SK-N-SH (cell line): ENCODE measurements around the gene SHH. TPM values are rescaled to one million over a fixed set of nuclear protein-coding genes. Genes with fewer than 3 reads are reported as not detected.

Experiments
- CTCF ChIA-PET: fragments of 300-600, 350-600 bp; formaldehyde crosslinking; extraction: SDS; loops from one replicate; lab custom pipeline; 2021; lab: Yijun Ruan, JAX
- POLR2A ChIA-PET: fragments of 350-600 bp; sonication (Branson Sonifier 250); formaldehyde crosslinking; extraction: SDS; loops from one replicate; lab custom pipeline; 2020; ENCODE audit warnings: antibody characterized with exemption, inconsistent platforms; lab: Yijun Ruan, JAX
- DNase-seq: peaks from one replicate; pipeline ENCODE4 v3.0.0; 2012
- H2AFZ ChIP-seq: fragments of 200-600 bp; sonication (generic); 2 replicates; pipeline ENCODE4 v1.8.1; 2016; ENCODE audit warnings: antibody characterized with exemption, mild to moderate bottlenecking, low read depth
- H3F3A ChIP-seq: fragments of 200-600 bp; sonication (generic); replicated peaks from 2 replicates; pipeline ENCODE3; 2016; ENCODE audit warnings: antibody characterized with exemption, mild to moderate bottlenecking; ENCODE audit not compliant: insufficient read depth
- H3K27ac ChIP-seq, 2 experiments: fragments of 200-500 bp in 1 of 2; fragments of 200-600 bp in 1 of 2; sonication (Bioruptor generic) in 1 of 2; sonication (generic), shearing (Covaris generic) in 1 of 2; 2 replicates each; pipeline versions ENCODE4 v1.5.1 to v1.6.1; 2014 to 2016; ENCODE audit warnings: low read depth in 2 of 2, inconsistent platforms in 1 of 2, low read length in 1 of 2, mild to moderate bottlenecking in 1 of 2, mixed read lengths in 1 of 2
- H3K27me3 ChIP-seq: fragments of 200-600 bp; sonication (generic), shearing (Covaris generic); 2 replicates; pipeline ENCODE4 v1.6.1; 2016; ENCODE audit warnings: mixed run types; ENCODE audit not compliant: insufficient read depth
- H3K36me3 ChIP-seq, 2 experiments: fragments of 200-500 bp in 1 of 2; fragments of 200-600 bp in 1 of 2; sonication (Bioruptor generic) in 1 of 2; sonication (generic) in 1 of 2; replicated peaks in 1 of 2; 2 replicates each; pipeline versions ENCODE3 to v1.5.1; 2014 to 2016; ENCODE audit warnings: low read length in 1 of 2, mild to moderate bottlenecking in 1 of 2; ENCODE audit not compliant: insufficient read depth in 2 of 2, control insufficient read depth in 1 of 2
- H3K4me1 ChIP-seq, 2 experiments: fragments of 200-500 bp in 1 of 2; fragments of 200-600 bp in 1 of 2; sonication (Bioruptor generic) in 1 of 2; sonication (generic), shearing (Covaris generic) in 1 of 2; 2 replicates each; pipeline versions ENCODE4 v1.5.1 to v1.6.1; 2014 to 2016; ENCODE audit warnings: low read depth in 1 of 2, low read length in 1 of 2, mixed run types in 1 of 2; ENCODE audit not compliant: insufficient read depth in 2 of 2, control insufficient read depth in 1 of 2
- H3K4me2 ChIP-seq: fragments of 200-600 bp; sonication (generic), shearing (Covaris generic); 2 replicates; pipeline ENCODE4 v1.6.1; 2017; ENCODE audit warnings: mixed run types
- H3K4me3 ChIP-seq, 2 experiments: fragments of 200-500 bp in 1 of 2; fragments of 200-600 bp in 1 of 2; sonication (Bioruptor generic) in 1 of 2; sonication (generic), shearing (Covaris generic) in 1 of 2; 2 replicates each; pipeline versions ENCODE4 v1.5.1 to v1.8.1; 2014 to 2016; ENCODE audit warnings: low read depth in 2 of 2, inconsistent platforms in 1 of 2, low read length in 1 of 2, mild to moderate bottlenecking in 1 of 2, mixed read lengths in 1 of 2, moderate library complexity in 1 of 2
- H3K79me2 ChIP-seq: fragments of 200-600 bp; sonication (generic); 2 replicates; pipeline ENCODE4 v1.8.1; 2017; ENCODE audit warnings: mild to moderate bottlenecking; ENCODE audit not compliant: insufficient read depth
- H3K9ac ChIP-seq: fragments of 200-600 bp; sonication (generic); 2 replicates; pipeline ENCODE4 v1.6.1; 2017; ENCODE audit warnings: mixed run types
- H3K9me2 ChIP-seq: fragments of 200-600 bp; sonication (generic); 2 replicates; pipeline ENCODE4 v1.6.1; 2017; ENCODE audit warnings: mixed run types
- H3K9me3 ChIP-seq: fragments of 200-600 bp; sonication (generic); 2 replicates; pipeline ENCODE4 v1.6.1; 2017; ENCODE audit warnings: mixed run types, mild to moderate bottlenecking, moderate library complexity
- H4K20me1 ChIP-seq: fragments of 200-600 bp; sonication (generic); 2 replicates; pipeline ENCODE4 v1.6.1; 2017; ENCODE audit warnings: mild to moderate bottlenecking, mixed run types; ENCODE audit not compliant: insufficient read depth
- EP300 ChIP-seq, 2 experiments: IDR thresholded peaks; 2 replicates each; pipeline versions ENCODE4 v1.4.0 to v1.6.1; 2012; ENCODE audit warnings: borderline replicate concordance in 1 of 2, low read depth in 1 of 2, low read length in 1 of 2
- FOXM1 ChIP-seq: IDR thresholded peaks from 2 replicates; pipeline ENCODE4 v1.4.0; 2012; ENCODE audit warnings: low read depth, mild to moderate bottlenecking
- GABPA ChIP-seq: IDR thresholded peaks from 2 replicates; pipeline ENCODE4 v1.4.0; 2012; ENCODE audit warnings: low read depth, mild to moderate bottlenecking
- JUND ChIP-seq: IDR thresholded peaks from 2 replicates; pipeline ENCODE4 v1.4.0; 2012
- NRF1 ChIP-seq: IDR thresholded peaks from 2 replicates; pipeline ENCODE4 v1.6.1; 2012; ENCODE audit warnings: low read depth, mild to moderate bottlenecking, low read length
- RAD21 ChIP-seq: IDR thresholded peaks from 2 replicates; pipeline ENCODE4 v1.6.1; 2012; ENCODE audit warnings: mild to moderate bottlenecking, low read length
- RFX5 ChIP-seq: IDR thresholded peaks from 2 replicates; pipeline ENCODE4 v1.6.1; 2012; ENCODE audit warnings: mild to moderate bottlenecking, improper control_type of control experiment, low read length
- SIN3A ChIP-seq: IDR thresholded peaks from 2 replicates; pipeline ENCODE4 v1.6.1; 2012; ENCODE audit warnings: low read depth, mild to moderate bottlenecking, low read length, moderate library complexity, borderline replicate concordance
- SMC3 ChIP-seq: IDR thresholded peaks from 2 replicates; pipeline ENCODE4 v1.6.1; 2012; ENCODE audit warnings: low read depth, low read length, improper control_type of control experiment
- TAF1 ChIP-seq: IDR thresholded peaks from 2 replicates; pipeline ENCODE4 v1.6.1; 2012; ENCODE audit warnings: low read depth, mild to moderate bottlenecking, low read length, moderate library complexity, borderline replicate concordance
- TEAD4 ChIP-seq: IDR thresholded peaks from 2 replicates; pipeline ENCODE4 v1.4.0; 2012; ENCODE audit warnings: mild to moderate bottlenecking, borderline replicate concordance; ENCODE audit not compliant: insufficient read depth
- USF2 ChIP-seq: fragments of 150-350 bp; IDR thresholded peaks from 2 replicates; pipeline ENCODE4 v1.6.1; 2017; ENCODE audit warnings: antibody characterized with exemption, low read length, low read depth, borderline replicate concordance
- YY1 ChIP-seq: IDR thresholded peaks from 2 replicates; pipeline ENCODE4 v1.4.0; 2012; ENCODE audit warnings: low read depth, mild to moderate bottlenecking
- ZBTB33 ChIP-seq: IDR thresholded peaks from 2 replicates; pipeline ENCODE4 v1.4.0; 2012; ENCODE audit warnings: low read depth, borderline replicate concordance
- WGBS: methylation state at CpG from one replicate; pipeline ENCODE4 v1.1.6; 2017; ENCODE audit warnings: low lambda C conversion rate; 5-methylcytosine and 5-hydroxymethylcytosine counted together
- polyA plus RNA-seq, 3 experiments: library from polyadenylated mRNA; depleted of rRNA; stranded (reverse); fragments of >200 nt; gene quantifications; 2 replicates each; pipeline ENCODE4 v1.2.3, GENCODE V29; 2012
- TF ChIP-seq, protein P1 (sequence below): fragments of 150-350 bp; IDR thresholded peaks from 2 replicates; pipeline ENCODE4 v1.6.1; 2016; ENCODE audit warnings: mild to moderate bottlenecking, low read depth, low read length
- TF ChIP-seq, protein P2 (sequence below): IDR thresholded peaks from 2 replicates; pipeline ENCODE4 v1.4.0; 2012; ENCODE audit warnings: low read depth
- TF ChIP-seq, protein P3 (sequence below): fragments of 200-600 bp; sonication (generic); IDR thresholded peaks from 2 replicates; pipeline ENCODE4 v1.6.1; 2017; ENCODE audit warnings: antibody characterized with exemption, mild to moderate bottlenecking, moderate library complexity

Gene SHH
- polyA plus RNA-seq, 1 of the 3 experiments (the other 2 are of a cell fraction), result not detected

- no peak overlapping the region for H3K4me3 ChIP-seq
- no peak overlapping the region for H2AFZ ChIP-seq
- no peaks in the 10 kb centered on the region for H3K4me1 ChIP-seq
- H3K36me3 ChIP-seq, result no peaks in the 10 kb centered on the region
- no peaks in the 10 kb centered on the region for H3K79me2 ChIP-seq
- POLR2A ChIA-PET, result interaction anchor here (0.7 kb wide), 1 partner anchor 14 kb away, joined by 3 read pairs; no protein-coding TSS in a partner anchor
- H4K20me1 ChIP-seq, result no peaks in the 10 kb centered on the region
- H3K27ac ChIP-seq, result no peak overlapping the region
- WGBS, result 7% methylated on average over 5 of the region's 5 CpGs
- peaks cover 96% of the 10 kb centered on the region for H3K27me3 ChIP-seq
- no peaks in the 10 kb centered on the region for H3K9me3 ChIP-seq
- no peak for DNase-seq
- H3K9ac ChIP-seq, result no peak overlapping the region
- CTCF ChIA-PET, result no interaction called here
- TF ChIP-seq SIN3A (no peak), USF2 (no peak), RAD21 (no peak), TEAD4 (no peak), SMC3 (no peak), RFX5 (no peak), YY1 (no peak), GABPA (no peak), EP300 (IDR thresholded peaks at IDR 0.05; ENCODE audit: borderline replicate concordance in 1 of 2, low read depth in 1 of 2, low read length in 1 of 2) (no peak), JUND (no peak)
- TF ChIP-seq, protein P1, sequence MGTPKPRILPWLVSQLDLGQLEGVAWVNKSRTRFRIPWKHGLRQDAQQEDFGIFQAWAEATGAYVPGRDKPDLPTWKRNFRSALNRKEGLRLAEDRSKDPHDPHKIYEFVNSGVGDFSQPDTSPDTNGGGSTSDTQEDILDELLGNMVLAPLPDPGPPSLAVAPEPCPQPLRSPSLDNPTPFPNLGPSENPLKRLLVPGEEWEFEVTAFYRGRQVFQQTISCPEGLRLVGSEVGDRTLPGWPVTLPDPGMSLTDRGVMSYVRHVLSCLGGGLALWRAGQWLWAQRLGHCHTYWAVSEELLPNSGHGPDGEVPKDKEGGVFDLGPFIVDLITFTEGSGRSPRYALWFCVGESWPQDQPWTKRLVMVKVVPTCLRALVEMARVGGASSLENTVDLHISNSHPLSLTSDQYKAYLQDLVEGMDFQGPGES, result no peak
- TF ChIP-seq, protein P2, sequence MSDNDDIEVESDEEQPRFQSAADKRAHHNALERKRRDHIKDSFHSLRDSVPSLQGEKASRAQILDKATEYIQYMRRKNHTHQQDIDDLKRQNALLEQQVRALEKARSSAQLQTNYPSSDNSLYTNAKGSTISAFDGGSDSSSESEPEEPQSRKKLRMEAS, result no peak
- H3F3A ChIP-seq, result no peaks in the 10 kb centered on the region
- H3K4me2 ChIP-seq, result no peak overlapping the region
- no peaks in the 10 kb centered on the region for H3K9me2 ChIP-seq
Measured at GRCh38 chr7:155846156-155846555, 33.9 kb upstream of the SHH start.

DNA sequence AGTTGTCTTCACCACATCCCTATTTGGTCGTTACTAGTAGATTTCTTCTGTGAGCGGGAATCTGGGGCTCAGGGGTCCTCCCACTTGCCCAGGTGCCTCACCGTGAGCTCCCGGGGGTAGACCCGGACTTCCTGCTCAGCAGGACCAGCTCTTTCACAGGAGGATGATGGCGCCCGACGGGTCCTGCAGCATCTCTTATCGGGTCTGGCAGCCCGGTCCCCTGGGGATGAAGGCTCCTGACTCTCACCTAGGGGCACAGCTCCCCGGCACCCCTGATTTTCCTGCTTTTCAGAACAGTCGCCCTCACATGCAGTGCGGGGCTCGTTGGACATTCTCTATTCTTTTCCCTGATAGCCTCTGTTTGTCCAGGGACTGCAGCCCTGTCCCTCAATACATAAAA lies 33.0 kb upstream of the SHH start:
- Histone ChIP-seq H3K9me3 (no peaks in the 10 kb centered on the region), H3K4me1 (no peaks in the 10 kb centered on the region), H3K4me2 (no peak overlapping the region), H3K9ac (no peak overlapping the region), H3K36me3 (no peaks in the 10 kb centered on the region), H4K20me1 (no peaks in the 10 kb centered on the region), H3K4me3 (no peak overlapping the region), H2AFZ (no peak overlapping the region), H3K9me2 (no peaks in the 10 kb centered on the region), H3K27me3 (peaks cover 96% of the 10 kb centered on the region), H3K27ac (no peak overlapping the region), H3F3A (no peaks in the 10 kb centered on the region), H3K79me2 (no peaks in the 10 kb centered on the region)
- WGBS, result 13% methylated on average over 14 of the region's 14 CpGs
- no peak for DNase-seq
- POLR2A ChIA-PET, result no interaction called here
- CTCF ChIA-PET, result no interaction called here
- TF ChIP-seq TAF1 (no peak), RAD21 (no peak), FOXM1 (no peak), ZBTB33 (no peak), NRF1 (no peak)
- TF ChIP-seq, protein P1, result no peak
- TF ChIP-seq, protein P3, sequence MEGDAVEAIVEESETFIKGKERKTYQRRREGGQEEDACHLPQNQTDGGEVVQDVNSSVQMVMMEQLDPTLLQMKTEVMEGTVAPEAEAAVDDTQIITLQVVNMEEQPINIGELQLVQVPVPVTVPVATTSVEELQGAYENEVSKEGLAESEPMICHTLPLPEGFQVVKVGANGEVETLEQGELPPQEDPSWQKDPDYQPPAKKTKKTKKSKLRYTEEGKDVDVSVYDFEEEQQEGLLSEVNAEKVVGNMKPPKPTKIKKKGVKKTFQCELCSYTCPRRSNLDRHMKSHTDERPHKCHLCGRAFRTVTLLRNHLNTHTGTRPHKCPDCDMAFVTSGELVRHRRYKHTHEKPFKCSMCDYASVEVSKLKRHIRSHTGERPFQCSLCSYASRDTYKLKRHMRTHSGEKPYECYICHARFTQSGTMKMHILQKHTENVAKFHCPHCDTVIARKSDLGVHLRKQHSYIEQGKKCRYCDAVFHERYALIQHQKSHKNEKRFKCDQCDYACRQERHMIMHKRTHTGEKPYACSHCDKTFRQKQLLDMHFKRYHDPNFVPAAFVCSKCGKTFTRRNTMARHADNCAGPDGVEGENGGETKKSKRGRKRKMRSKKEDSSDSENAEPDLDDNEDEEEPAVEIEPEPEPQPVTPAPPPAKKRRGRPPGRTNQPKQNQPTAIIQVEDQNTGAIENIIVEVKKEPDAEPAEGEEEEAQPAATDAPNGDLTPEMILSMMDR, result no peak
